ENCODE results near the gene TRAPPC8. TPM values are rescaled to one million over a fixed set of nuclear protein-coding genes. Genes with fewer than 3 reads are reported as not detected.

TRAPPC8 gene
- total RNA-seq, 1 donor from 2014 or later: 37.9 TPM

DNA sequence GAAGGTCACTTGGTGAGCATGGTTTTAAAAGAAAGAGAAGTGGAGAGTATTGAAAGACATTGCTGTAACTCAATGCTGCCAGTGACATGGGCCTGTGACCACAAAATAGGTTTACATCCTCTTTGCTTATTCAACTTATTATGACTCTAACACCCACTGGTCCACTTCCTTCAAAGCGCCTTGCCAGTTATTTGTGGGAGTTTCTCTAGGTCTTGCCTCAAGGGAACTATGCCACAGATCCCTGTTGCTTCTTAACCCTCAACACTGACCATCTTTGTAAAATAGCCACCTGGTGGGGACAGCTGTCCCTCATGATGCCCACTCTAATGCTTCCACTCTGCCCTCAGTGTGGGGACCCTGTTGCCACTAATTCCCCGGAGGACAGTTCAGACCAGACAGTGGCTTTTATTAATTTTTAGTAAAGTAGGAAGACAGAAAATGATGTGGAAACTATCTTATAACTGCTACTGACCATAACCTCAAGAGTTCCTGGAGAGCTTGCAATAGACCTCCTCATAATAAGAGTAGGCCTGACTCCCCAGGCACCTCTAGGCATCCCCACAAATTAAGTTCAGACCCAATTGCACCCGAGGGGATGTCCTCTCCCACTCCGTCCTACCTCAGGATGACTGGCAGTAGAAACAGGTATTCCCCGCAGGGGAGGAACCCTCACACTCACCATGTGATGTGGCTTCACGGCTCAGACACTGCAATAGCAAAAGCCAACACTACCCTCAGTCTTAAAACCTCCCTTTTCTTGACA is 150.9 kb downstream of the TRAPPC8 start:
- FAIRE-seq (no peak), DNase-seq (ENCODE audit: low read depth) (no peak)
- Histone ChIP-seq H3K36me3 (ENCODE audit: control insufficient read depth, insufficient read depth, low read length) (no peaks in the 10 kb centered on the region), H3K27me3 (ENCODE audit: control insufficient read depth, insufficient read depth, low read length) (no peaks in the 10 kb centered on the region), H3K4me3 (ENCODE audit: low read depth, low read length) (no peak overlapping the region)
- TF ChIP-seq, protein P1, sequence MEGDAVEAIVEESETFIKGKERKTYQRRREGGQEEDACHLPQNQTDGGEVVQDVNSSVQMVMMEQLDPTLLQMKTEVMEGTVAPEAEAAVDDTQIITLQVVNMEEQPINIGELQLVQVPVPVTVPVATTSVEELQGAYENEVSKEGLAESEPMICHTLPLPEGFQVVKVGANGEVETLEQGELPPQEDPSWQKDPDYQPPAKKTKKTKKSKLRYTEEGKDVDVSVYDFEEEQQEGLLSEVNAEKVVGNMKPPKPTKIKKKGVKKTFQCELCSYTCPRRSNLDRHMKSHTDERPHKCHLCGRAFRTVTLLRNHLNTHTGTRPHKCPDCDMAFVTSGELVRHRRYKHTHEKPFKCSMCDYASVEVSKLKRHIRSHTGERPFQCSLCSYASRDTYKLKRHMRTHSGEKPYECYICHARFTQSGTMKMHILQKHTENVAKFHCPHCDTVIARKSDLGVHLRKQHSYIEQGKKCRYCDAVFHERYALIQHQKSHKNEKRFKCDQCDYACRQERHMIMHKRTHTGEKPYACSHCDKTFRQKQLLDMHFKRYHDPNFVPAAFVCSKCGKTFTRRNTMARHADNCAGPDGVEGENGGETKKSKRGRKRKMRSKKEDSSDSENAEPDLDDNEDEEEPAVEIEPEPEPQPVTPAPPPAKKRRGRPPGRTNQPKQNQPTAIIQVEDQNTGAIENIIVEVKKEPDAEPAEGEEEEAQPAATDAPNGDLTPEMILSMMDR (IDR thresholded peaks at IDR 0.05; ENCODE audit: insufficient read depth, low read length, severe bottlenecking): no peak

DNA sequence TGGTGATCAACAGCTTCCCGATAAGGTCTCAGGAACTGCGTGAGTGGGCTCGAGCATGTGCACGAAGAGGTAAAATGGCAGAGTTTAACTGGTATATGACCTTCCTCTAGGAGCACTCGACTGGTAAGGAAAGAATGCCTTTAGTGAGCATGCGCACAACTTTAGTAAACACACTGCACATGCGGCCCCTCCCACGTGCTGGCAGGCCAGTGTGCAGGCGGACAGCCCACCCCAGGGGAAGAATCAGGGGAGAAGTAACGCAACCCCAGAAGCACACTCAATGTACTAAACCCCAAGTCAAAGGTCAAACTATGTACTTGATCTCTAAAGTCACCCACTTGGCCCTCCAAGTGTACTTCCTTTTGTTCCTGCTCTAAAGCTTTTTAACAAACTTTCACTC is 153.5 kb downstream of the TRAPPC8 start:
- Histone ChIP-seq H3K27me3 (ENCODE audit: control insufficient read depth, insufficient read depth, low read length) (no peaks in the 10 kb centered on the region), H3K4me3 (ENCODE audit: low read depth, low read length) (no peak overlapping the region), H3K36me3 (ENCODE audit: control insufficient read depth, insufficient read depth, low read length) (no peaks in the 10 kb centered on the region)
- TF ChIP-seq, protein P1 (IDR thresholded peaks at IDR 0.05; ENCODE audit: insufficient read depth, low read length, severe bottlenecking): no peak
- FAIRE-seq (no peak), DNase-seq (ENCODE audit: low read depth) (no peak)

DNA sequence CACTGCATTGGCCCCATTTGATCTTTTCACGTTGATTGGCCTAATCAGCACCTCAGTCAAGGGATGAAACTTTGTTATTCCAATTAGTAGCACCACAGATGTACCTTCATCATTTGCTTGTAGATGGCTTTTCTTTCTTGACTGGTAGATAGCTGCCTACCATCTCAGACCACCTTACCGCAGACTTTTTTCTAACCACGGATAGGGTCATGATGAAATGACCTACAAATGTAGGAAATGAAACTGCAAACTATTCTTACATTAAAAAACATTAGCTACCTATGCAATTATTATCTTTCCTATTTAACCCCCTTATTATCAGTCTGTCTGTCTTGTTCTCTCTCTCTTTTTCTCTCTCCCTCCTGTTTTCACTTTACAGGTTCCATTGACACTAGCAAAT is 159.9 kb downstream of the TRAPPC8 start:
- FAIRE-seq (no peak), DNase-seq (ENCODE audit: low read depth) (no peak)
- Histone ChIP-seq H3K36me3 (ENCODE audit: control insufficient read depth, insufficient read depth, low read length) (no peaks in the 10 kb centered on the region), H3K4me3 (ENCODE audit: low read depth, low read length) (no peak overlapping the region), H3K27me3 (ENCODE audit: control insufficient read depth, insufficient read depth, low read length) (no peaks in the 10 kb centered on the region)
- TF ChIP-seq, protein P1 (IDR thresholded peaks at IDR 0.05; ENCODE audit: insufficient read depth, low read length, severe bottlenecking): no peak

Other genes with a start within 250 kb of the TRAPPC8 start
- gene SLC25A52, start 182.2 kb downstream of the TRAPPC8 start, total RNA-seq: under 0.01 and 0.26 TPM in 2 replicates
- gene RNF125, start 75.7 kb upstream of the TRAPPC8 start, total RNA-seq: 0.90 and 1.3 TPM in 2 replicates
- gene RNF138, start 148.7 kb upstream of the TRAPPC8 start, total RNA-seq: 18.2 and 19.6 TPM in 2 replicates
- not detected in 2 replicates for gene MEP1B, start 246.9 kb upstream of the TRAPPC8 start, total RNA-seq